ENCODE results near the gene RPS5. TPM values are rescaled to one million over a fixed set of nuclear protein-coding genes. Genes with fewer than 3 reads are reported as not detected.
"Not testable (repeated sequence)": the region's sequence is repeated elsewhere in the genome, so short reads cannot be mapped to it uniquely, and the experiment has no call there.

RPS5 gene
- polyA plus RNA-seq, 1 donor (not counting 4 experiments of a cell fraction or from before 2014, with no cell fraction given), result 2,056 TPM

DNA sequence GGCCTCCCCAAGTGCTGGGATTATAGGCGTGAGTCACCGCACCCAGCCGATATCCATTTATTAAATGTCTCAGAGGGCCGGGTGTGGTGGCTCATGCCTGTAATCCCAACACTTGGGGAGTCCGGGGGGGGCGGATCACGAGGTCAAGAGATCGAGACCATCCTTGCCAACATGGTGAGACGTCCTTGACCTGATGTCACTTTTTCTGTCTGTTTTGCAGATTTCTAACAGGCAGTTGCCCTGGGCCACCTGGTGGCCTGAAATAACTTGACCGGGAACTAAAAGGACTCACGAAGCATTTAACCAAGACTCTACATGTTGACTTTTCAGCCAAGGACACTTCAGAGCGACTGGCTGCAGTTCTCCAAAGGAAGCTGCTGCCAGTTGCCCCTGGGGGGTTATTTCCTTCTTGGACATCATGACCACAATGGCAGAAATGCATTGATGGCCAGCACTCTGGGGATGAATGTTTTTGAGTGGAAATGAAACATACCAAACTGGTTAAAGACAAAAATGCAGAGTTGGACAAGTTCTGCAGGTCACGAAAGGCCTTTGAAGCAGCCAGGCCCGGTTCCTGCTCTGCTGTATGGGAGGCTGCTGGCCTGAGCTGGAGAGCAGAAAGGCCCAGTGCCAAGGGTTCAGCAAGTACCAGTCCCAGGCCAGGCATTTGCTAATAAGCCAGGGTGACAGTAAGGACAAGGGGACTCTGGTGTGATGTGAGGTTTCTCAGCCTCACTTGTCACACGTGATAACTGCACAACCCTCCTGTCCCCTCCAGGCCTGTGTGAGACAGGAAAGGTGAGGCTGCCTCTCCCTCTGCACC lies 14.5 kb upstream of the RPS5 start:
- dilution Hi-C loops (cut with MboI; ENCODE audit: extremely low pct_ligation_motif_present, low sequenced_read_pairs), result no loop called here
- no peaks in the 10 kb centered on the region for H4K20me1 ChIP-seq (ENCODE audit: control insufficient read depth, extremely low read depth, insufficient read depth, low read length)
- no peaks in the 10 kb centered on the region for H3K9me1 ChIP-seq (ENCODE audit: control insufficient read depth, extremely low read depth, insufficient read depth, low read length)
- H2AFZ ChIP-seq (ENCODE audit: control insufficient read depth, low read length), result no peak overlapping the region
- H3K4me2 ChIP-seq (ENCODE audit: control insufficient read depth, extremely low read depth, insufficient read depth, low read depth, low read length), result no peak overlapping the region
- H3K79me2 ChIP-seq (ENCODE audit: control insufficient read depth, insufficient read depth, low read length), result no peaks in the 10 kb centered on the region
- no peaks in the 10 kb centered on the region for H3K36me3 ChIP-seq (ENCODE audit: control insufficient read depth in 2 of 2, extremely low read depth in 1 of 2, insufficient read depth in 2 of 2, low read length in 2 of 2)
- no peaks in the 10 kb centered on the region for H3K9me3 ChIP-seq (ENCODE audit: control insufficient read depth, low read depth, low read length)
- H3K27ac ChIP-seq (ENCODE audit: control insufficient read depth, insufficient read depth, low read length), result no peak overlapping the region
- DNase-seq (ENCODE audit: low read depth, low spot score), result no peak
- H3K27me3 ChIP-seq (ENCODE audit: control insufficient read depth, extremely low read depth, insufficient read depth, low read length), result no peaks in the 10 kb centered on the region
- no peak for TF ChIP-seq EZH2 (IDR thresholded peaks at IDR 0.05; ENCODE audit: low read length)
- TF ChIP-seq, protein P1, sequence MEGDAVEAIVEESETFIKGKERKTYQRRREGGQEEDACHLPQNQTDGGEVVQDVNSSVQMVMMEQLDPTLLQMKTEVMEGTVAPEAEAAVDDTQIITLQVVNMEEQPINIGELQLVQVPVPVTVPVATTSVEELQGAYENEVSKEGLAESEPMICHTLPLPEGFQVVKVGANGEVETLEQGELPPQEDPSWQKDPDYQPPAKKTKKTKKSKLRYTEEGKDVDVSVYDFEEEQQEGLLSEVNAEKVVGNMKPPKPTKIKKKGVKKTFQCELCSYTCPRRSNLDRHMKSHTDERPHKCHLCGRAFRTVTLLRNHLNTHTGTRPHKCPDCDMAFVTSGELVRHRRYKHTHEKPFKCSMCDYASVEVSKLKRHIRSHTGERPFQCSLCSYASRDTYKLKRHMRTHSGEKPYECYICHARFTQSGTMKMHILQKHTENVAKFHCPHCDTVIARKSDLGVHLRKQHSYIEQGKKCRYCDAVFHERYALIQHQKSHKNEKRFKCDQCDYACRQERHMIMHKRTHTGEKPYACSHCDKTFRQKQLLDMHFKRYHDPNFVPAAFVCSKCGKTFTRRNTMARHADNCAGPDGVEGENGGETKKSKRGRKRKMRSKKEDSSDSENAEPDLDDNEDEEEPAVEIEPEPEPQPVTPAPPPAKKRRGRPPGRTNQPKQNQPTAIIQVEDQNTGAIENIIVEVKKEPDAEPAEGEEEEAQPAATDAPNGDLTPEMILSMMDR (optimal IDR thresholded peaks at IDR 0.05 in 1 of 3, IDR thresholded peaks at IDR 0.05 in 1 of 3, conservative IDR thresholded peaks at IDR 0.05 in 1 of 3; ENCODE audit: extremely low read depth in 1 of 3, insufficient read depth in 2 of 3, low read length in 3 of 3), result no peak
- H3K4me3 ChIP-seq (ENCODE audit: control insufficient read depth in 2 of 3, extremely low read depth in 1 of 3, insufficient read depth in 2 of 3, low read depth in 1 of 3, low read length in 3 of 3), result no peak overlapping the region
- H3K4me1 ChIP-seq (ENCODE audit: control insufficient read depth, extremely low read depth, insufficient read depth, low read length), result no peaks in the 10 kb centered on the region
- no peak for FAIRE-seq
- H3K9ac ChIP-seq (ENCODE audit: control insufficient read depth, extremely low read depth, insufficient read depth, low read length), result no peak overlapping the region

DNA sequence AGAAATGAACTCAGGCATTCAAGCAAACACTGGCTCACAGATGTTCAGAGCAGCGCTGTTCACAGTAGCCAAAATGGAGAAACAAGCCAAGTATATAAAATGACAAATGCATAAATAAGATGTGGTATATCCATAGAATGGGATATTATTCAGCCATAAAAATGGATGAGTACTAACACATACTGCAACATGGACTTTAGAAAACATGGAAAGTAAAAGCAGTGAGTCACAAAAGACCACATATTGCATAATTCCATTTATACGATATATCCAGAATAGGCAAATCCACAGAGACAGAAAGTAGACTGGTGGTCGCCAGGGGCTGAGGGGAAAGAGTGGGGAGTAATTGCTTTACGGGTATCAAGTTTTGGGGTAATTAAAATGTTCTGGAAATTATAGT lies 12.9 kb upstream of the RPS5 start:
- no peak overlapping the region for H3K4me2 ChIP-seq (ENCODE audit: control insufficient read depth, extremely low read depth, insufficient read depth, low read depth, low read length)
- DNase-seq (ENCODE audit: low read depth, low spot score) (no peak), FAIRE-seq (no peak)
- H3K4me1 ChIP-seq (ENCODE audit: control insufficient read depth, extremely low read depth, insufficient read depth, low read length), result no peaks in the 10 kb centered on the region
- no peak overlapping the region for H2AFZ ChIP-seq (ENCODE audit: control insufficient read depth, low read length)
- H3K4me3 ChIP-seq (ENCODE audit: control insufficient read depth in 2 of 3, extremely low read depth in 1 of 3, insufficient read depth in 2 of 3, low read depth in 1 of 3, low read length in 3 of 3), result no peak overlapping the region
- no peak overlapping the region for H3K9ac ChIP-seq (ENCODE audit: control insufficient read depth, extremely low read depth, insufficient read depth, low read length)
- no peaks in the 10 kb centered on the region for H3K36me3 ChIP-seq (ENCODE audit: control insufficient read depth in 2 of 2, extremely low read depth in 1 of 2, insufficient read depth in 2 of 2, low read length in 2 of 2)
- H3K9me3 ChIP-seq (ENCODE audit: control insufficient read depth, low read depth, low read length), result no peaks in the 10 kb centered on the region
- no peaks in the 10 kb centered on the region for H3K79me2 ChIP-seq (ENCODE audit: control insufficient read depth, insufficient read depth, low read length)
- no peak overlapping the region for H3K27ac ChIP-seq (ENCODE audit: control insufficient read depth, insufficient read depth, low read length)
- TF ChIP-seq, protein P1 (optimal IDR thresholded peaks at IDR 0.05 in 1 of 3, IDR thresholded peaks at IDR 0.05 in 1 of 3, conservative IDR thresholded peaks at IDR 0.05 in 1 of 3; ENCODE audit: extremely low read depth in 1 of 3, insufficient read depth in 2 of 3, low read length in 3 of 3), result no peak
- no peak for TF ChIP-seq EZH2 (IDR thresholded peaks at IDR 0.05; ENCODE audit: low read length)
- no peaks in the 10 kb centered on the region for H3K9me1 ChIP-seq (ENCODE audit: control insufficient read depth, extremely low read depth, insufficient read depth, low read length)
- no peaks in the 10 kb centered on the region for H3K27me3 ChIP-seq (ENCODE audit: control insufficient read depth, extremely low read depth, insufficient read depth, low read length)
- dilution Hi-C loops (cut with MboI; ENCODE audit: extremely low pct_ligation_motif_present, low sequenced_read_pairs), result no loop called here
- H4K20me1 ChIP-seq (ENCODE audit: control insufficient read depth, extremely low read depth, insufficient read depth, low read length), result no peaks in the 10 kb centered on the region

DNA sequence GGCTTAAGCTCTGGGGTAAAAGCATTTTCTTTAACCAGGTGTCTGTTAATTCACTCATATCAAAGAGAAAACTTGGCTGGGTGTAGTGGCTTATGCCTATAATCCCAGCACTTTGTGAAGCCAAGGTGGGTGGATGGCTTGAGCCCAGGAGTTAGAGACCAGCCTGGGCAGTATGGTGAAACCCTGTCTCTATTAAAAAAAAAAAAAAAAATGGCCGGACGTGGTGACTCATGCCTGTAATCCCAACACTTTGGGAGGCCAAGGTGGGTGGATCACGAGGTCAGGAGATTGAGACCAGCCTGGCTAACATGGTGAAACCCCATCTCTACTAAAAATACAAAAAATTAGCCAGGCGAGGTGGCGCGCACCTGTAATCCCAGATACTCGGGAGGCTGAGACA lies 10.3 kb upstream of the RPS5 start:
- H2AFZ ChIP-seq (ENCODE audit: control insufficient read depth, low read length); H3K27ac ChIP-seq (ENCODE audit: control insufficient read depth, insufficient read depth, low read length); H3K4me3 ChIP-seq (ENCODE audit: control insufficient read depth in 2 of 3, extremely low read depth in 1 of 3, insufficient read depth in 2 of 3, low read depth in 1 of 3, low read length in 3 of 3); H3K9ac ChIP-seq (ENCODE audit: control insufficient read depth, extremely low read depth, insufficient read depth, low read length); FAIRE-seq; H3K9me3 ChIP-seq (ENCODE audit: control insufficient read depth, low read depth, low read length); H4K20me1 ChIP-seq (ENCODE audit: control insufficient read depth, extremely low read depth, insufficient read depth, low read length); DNase-seq (ENCODE audit: low read depth, low spot score); H3K27me3 ChIP-seq (ENCODE audit: control insufficient read depth, extremely low read depth, insufficient read depth, low read length); H3K9me1 ChIP-seq (ENCODE audit: control insufficient read depth, extremely low read depth, insufficient read depth, low read length); H3K4me2 ChIP-seq (ENCODE audit: control insufficient read depth, extremely low read depth, insufficient read depth, low read depth, low read length); H3K79me2 ChIP-seq (ENCODE audit: control insufficient read depth, insufficient read depth, low read length); H3K4me1 ChIP-seq (ENCODE audit: control insufficient read depth, extremely low read depth, insufficient read depth, low read length); dilution Hi-C loops (cut with MboI; ENCODE audit: extremely low pct_ligation_motif_present, low sequenced_read_pairs); H3K36me3 ChIP-seq (ENCODE audit: control insufficient read depth in 2 of 2, extremely low read depth in 1 of 2, insufficient read depth in 2 of 2, low read length in 2 of 2): not testable (repeated sequence)

All from keratinocyte (primary cell).